GM19238 (cell line): ENCODE data around the gene MAGEF1.
"Not testable (repeated sequence)": the region's sequence is repeated elsewhere in the genome, so short reads cannot be mapped to it uniquely, and the experiment has no call there.

ENCODE experiments used
- DNase-seq: peaks from one replicate; pipeline ENCODE4 v3.0.0; 2011; ENCODE audit warnings: low spot score; ENCODE audit not compliant: insufficient read length

The MAGEF1 gene

DNA sequence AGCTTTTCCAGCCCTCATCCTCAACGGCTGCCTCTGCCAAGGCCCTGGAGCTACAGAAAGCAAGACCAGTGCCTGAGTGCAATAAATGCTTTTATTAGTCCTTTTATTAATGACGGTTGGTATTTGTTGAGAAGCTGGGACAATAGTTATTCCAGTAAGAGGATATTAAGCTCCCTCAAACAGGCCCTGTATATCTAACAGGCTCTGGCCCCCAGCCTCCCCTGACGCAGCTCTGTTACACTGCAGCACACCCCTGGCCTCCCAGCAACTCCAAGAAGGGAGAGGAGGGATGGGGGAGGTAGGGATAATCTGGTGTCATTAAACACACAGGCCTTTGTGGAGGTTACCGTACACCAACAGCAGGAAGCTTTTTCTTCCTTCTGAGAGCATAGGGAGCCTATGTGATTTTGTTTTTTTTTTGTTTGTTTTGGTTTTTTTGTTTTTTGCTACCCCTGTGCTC is 30.8 kb upstream of the MAGEF1 start:
- DNase-seq = no peak

DNA sequence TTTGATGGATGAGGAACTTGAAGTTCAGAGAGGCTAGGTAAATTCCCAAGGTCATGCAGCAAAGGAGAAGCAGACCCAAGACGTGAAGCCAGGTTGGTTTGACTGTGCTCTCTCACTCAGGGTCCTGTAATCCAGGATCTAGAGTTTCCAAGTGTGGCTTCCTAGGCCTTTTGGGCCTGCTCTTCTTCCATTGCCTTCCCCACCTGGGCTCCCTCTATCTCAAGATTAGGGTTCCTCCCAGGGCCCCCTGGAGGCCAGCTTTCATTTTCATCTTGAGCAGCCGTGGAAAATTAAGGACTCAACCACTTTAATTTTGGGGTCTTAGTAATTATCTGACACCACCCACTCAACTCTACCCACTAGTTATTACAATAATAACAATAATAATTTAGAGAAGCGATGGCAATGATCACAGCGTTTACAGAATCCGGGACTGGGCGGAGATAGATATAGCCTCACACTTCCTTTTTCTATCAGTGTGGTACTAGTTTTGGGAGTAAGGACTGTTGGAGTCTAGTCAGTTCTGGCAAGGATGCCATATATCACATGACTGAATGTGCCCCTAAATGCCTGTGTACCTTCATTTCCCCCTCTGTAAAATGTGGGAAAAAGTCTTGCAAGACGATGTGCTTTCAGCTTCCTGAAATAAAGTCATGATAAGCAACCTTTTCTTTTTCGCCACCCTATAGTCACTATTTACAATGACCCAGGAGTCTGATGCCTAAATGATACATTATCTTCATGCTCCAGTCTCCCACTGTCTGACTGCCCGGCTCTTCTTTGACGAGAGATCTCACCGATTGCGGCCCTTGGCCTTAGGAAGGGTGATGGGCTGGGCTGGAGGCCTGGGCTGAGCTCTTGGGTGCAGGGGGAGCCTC is 30.2 kb upstream of the MAGEF1 start:
- no peak for DNase-seq

DNA sequence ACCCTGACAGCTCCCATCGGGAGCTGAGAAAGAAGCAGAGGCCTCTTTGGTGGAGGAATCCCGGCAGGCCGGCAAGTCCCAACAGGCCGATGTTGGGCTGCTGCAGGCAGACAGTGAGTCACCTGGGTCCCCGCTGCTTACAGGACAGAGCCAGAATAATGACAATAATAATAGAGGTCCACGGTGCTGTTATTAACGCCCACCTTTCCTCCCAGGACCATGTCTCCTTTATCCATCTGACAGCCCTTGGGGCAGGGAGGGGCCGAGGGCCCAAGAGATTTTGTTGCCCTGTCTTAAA is 29.3 kb upstream of the MAGEF1 start:
- no peak for DNase-seq

DNA sequence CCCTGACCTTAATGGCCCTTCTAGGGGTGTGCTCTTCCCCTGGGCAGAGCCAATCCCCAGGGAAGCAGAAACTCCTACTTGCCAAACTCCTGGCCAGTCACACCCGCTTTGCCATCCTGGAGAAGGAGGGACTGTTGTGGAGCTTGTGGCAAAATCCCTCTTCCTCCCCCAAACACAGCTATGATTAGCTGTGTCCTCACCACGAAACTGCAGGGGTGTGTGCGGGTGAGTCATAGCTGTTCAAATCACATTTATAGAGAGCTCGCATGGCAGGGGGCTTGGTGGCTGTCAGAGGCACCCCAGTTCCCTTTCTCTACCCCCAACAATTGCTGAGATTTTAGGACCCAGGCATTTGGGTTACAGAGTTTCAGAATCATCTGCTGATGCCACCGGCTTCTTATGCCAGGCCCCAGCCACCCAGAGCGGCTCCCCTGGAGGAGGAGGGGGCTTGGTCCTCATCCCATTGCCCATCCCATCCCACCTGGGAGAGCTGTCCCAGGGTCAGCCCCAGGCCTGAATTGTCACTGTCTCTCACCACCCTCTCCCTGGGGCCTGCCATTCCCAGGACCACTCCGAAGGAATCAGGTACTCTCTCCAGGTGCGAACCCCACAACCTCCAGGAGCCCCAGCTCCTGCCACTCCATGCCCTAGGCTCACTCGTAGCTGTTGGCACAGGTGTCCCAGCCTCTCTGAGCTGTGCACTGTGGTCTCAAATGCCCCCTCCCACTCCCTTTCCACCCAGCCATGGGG is 28.8 kb upstream of the MAGEF1 start:
- no peak for DNase-seq

DNA sequence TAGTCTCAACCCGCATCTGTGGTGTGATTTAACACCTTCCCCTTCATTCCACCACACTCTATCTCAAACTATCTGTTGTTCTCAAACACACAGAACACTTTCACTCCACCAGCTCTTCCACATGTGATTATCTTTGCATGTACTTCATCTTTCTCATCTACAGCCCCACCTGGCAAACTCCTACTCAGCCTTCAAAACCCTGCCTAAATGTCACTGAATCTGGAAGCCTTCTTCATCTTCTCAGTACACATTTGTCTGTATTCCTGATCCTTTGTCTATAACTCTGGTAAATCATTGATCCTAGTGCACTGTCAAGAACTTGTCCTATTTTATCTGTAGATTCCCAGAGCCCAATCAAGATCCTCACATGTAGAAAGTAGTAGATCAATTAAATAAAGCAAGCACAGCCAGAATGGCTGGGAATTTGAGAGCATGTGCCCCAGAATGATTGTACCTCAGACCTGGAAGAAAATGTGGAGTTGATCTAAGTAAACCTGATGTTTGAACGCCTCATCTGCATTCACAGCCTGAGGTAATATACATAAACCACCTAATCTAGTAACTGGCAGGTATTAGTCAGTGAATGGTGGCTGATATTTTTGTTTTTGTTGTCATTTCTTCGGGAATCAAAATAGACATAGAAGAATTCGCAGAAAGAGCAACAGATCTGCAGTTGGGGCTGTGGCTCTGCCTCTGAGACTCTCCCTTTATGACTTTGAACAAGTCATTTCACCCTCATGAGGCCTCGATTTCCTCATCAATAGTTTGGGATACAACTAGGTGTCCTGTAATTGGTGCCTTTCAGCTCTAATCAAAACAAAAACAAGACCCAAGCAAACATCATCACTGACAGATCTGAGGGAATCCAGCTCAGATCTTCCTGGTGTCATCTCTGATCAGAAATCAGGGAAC is 28.0 kb upstream of the MAGEF1 start:
- no peak for DNase-seq

DNA sequence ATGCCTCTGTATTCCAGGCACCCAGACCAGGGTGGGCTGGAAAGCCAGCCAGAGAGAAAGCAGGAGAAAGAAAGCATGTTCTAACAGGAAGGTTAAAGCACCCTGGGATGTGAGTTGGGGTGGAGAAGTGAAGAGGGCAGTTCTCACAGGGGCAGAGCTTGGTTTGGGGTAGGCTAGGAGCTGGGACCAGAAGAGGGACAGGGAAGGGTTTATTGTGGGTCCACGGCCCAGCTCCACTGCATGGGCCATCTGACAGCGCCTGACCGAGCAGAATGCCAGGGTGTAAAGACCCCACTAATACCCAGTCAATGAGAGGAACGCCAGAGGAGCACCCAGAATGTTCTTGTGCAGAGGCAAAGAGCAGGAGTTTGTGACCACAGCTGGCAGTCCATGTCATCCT is 27.1 kb upstream of the MAGEF1 start:
- no peak for DNase-seq

DNA sequence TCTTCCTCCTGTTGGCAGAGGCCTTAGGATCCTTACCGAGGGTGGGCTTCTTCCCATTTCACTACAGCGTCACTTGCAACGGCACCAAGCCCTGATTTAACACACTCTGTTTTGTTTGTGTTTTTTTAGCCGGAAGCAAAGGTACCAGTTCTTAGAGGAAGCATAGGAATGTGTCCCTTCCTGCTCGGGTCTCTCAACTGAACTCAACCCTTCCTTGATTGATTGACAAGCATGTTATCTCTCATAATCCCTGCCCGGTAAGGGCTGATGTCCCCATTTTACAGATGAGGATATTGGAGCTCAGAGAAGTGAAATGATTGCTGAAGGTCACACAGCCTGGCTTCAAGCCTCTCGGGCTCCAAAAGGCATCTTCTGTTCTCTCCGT is 26.6 kb upstream of the MAGEF1 start:
- DNase-seq = no peak

DNA sequence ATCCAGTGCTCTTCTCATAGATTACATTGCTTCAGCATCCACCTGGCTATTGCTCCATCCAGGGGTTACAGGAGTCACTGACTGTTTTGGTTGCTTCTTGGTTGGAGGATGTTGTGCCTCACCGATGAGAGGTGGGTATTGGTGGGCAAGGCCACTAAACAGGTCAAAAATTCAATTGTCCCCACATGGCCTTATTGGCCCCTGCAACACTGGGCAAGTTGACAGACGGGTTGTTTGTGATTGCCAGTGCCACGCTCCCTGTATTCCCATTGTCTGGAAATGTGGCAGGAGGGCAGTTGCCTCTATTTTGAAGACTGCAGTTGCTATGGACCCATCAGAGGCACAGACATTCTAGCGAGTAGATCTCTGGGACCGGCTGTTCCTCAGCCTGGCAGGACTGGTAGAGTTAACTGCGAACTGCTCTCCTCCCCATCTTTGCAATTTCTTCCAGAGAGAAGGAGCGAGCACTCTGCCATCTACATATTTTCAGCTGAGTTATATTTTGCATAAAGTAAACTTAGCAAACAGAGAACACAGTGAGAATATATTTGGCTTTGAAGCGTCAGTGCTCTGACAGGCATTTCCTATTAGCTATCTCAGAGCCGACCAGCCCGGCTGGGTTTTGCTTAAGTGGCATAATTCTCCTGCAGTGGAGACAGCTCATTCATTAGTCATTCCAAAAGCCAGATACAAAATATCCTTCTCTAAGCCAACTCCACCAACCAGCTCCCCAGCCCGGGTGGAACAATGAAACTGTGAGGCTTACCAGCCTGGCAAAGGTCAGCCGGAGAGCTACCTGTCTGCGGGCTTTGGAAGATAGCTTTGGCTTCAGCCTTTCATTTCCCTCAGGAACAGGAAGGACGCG is 26.0 kb upstream of the MAGEF1 start:
- DNase-seq = no peak

DNA sequence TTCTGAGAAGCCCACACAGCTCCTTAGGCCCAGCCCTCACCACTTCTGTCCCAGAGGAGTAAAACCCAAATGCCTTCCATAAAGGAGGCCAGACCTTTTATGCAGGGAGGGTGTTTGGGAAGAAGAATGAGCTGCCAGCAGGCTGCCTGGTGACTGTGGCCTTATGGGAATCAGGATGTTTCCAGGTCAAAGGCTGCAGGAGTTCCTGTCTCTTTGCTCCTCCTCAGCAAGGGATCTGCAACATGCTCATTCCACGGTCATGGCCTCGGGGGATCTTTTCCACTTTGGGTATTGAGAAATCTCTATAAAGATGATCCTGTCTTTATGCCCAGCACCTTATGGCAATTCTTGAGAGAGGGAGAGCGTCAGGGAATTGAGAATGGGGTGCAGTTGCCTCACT is 25.2 kb upstream of the MAGEF1 start:
- no peak for DNase-seq

DNA sequence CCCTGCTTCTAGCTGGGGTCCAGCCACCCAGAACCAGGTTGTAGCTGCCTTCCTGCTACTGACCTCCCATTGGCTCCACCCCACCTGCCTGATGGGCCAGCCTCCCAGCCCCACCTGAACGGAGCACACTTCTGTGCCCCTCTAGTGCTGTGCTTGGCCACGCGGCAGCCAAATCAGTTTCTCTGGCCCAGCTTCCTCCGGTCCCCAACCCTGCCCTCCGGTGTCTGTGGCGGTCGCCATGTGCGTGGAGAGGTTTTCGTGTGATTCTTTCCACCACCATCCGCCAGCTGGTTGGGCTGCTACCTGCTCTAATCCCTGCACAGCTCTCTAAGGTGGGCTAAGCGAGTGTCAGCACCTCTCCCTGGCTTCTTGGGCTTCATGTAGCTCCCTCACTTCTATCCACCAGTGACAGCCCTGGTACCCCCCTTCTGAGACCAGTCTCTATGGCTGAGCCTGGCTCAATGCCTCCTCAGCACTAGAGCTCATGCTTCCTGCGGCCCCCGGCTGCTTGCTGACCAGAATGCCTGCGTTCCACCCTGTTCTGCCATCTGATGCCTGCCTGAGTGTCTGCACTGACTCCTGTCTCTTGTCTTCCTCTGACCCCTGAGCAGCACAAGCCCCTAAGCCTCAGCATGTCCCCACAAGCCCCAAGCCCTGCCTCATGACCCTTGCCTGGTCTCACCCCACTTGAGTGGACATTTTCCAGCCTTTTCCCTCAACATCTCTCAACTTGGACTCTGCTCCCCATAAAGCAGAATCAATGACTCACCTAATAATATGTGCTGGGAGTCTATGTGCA is 23.2 kb upstream of the MAGEF1 start:
- no peak for DNase-seq

DNA sequence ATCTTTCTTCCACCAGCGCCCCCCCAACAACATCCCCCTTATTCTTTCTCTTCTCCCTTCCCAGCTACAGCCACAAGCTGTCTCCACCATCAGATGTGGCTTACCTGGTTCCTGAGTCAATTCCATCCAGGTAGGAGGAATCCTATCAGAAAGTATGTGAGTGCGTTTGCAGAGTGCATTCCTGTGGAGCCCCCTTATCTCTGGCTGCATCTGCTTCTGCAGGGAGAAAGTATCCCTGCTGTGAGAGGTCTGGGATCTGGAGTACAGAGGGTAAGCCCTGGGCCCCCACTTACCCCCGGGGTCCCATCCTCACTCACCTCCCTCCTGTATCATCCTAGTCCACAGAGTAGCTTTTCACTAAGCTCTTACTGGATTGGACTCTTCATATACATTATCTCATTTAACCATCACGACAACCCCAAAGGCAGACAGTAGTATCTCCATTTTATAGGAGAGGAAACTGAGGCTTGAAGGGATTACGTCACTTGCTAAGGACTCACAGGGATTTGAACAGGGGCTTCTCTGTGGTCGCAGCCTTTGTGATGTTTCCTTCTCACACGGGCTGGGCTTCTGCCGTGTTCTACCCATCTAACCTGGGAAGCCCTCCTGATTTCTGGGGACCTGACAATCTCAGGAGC is 22.2 kb upstream of the MAGEF1 start:
- no peak for DNase-seq

DNA sequence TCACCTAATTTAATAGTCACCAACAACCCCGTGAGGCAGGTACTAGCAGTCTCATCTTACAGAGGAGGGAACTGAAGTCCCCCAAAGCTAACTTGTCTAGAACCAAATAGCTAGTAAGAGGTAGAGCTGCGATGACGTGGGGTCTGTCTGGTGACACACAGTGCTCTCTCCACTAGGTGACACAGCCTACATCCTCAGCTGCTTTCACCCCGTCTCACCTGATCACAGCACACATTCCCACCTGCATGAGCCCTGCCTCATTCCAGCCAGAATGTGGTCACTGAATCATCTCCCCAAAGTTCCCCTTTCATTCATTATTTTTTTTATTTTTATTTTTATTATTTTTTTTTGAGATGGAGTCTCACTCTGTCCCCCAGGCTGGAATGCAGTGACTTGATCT is 21.3 kb upstream of the MAGEF1 start:
- DNase-seq = no peak

DNA sequence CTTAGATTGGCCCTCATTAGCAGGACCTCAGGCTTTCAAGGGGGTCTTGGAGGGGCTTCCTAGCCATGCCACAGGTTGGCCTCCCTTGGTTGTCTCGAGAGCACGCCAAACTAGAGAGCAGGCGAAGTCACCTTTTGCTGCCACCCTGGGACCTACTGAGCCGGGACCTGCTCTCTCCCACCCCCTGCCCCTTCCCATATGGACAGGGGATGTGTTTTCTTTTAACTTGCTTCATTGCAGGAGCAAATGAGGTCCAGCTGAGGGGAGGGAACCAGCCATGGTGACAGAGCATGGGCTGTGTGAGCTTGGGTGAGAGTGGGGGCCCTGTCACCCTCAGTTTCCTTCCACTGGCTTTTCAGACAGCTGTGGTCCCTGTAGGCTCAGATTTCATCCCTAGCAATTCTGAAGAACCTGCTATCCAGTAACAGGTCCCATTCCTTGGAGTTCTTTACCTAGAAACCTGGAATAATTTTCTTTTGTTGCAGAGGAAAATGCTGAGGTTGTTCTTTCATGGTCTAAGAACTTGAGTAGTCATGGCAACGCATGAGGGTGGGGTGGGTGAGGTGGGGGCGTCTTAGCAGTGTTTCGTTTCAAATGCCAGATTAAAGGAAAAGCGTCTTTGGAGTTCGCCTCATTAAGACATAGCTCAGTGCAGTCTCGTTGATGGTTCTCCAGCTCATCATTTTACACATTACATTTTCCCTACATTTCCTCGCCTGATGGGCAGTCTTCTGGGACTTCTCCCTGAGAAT is 20.1 kb upstream of the MAGEF1 start:
- no peak for DNase-seq

DNA sequence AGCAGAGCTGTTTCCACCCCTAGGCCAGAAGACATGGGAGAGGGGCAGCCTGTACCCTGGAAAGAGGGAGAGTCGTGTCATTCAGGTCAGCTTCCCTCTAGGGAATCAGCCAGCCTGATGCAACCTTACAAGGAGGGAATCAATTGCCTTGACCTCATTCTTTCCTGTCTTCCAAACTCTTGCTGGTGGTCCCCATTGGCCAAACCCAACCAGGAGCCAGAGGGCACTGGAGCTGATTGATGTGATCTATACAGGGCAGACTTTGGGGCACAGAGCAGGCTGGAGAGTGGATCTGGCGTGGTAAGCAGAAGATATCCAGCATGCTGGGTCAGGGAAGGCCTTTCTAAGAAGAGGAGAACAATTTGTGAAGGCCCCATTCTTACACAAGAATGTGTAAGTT is 19.1 kb upstream of the MAGEF1 start:
- no peak for DNase-seq

DNA sequence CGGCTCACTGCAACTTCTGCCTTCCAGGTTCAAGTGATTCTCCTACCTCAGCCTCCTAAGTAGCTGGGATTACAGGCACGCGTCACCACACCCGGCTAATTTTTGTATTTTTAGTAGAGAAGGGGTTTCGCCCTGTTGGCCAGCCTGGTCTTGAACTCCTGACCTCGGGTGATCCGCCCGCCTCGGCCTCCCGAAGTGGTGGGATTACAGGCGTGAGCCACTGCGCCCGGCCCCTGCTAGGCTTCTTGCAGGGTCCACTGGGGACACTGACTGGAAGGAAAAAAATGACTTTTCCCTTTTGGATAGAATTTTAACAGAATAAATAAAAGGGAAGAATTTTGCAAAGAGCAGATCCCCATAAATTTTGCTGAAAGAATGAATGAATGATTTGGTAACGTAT is 17.3 kb upstream of the MAGEF1 start:
- not testable (repeated sequence) for DNase-seq

DNA sequence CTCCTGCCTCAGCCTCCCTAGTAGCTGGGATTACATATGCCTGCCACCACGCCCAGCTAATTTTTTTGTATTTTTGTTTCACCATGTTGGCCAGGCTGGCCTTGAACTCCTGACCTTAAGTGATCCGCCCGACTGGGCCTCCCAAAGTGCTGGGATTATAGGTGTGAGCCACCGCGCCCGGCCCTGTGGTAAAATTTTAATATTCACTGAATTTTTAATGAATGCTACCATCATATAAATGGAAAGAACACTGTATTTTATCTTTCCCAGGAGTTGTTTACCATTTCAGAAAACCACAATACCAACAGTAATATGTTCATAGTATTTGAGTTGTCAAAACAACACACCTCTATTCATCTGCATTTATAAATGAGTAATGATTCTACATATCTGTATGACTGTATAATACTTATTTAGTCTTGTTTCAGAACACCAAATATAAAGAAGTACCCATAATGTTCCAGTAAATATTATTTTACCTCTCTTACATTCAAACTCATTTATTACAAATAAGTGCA is 16.2 kb upstream of the MAGEF1 start:
- DNase-seq = no peak

DNA sequence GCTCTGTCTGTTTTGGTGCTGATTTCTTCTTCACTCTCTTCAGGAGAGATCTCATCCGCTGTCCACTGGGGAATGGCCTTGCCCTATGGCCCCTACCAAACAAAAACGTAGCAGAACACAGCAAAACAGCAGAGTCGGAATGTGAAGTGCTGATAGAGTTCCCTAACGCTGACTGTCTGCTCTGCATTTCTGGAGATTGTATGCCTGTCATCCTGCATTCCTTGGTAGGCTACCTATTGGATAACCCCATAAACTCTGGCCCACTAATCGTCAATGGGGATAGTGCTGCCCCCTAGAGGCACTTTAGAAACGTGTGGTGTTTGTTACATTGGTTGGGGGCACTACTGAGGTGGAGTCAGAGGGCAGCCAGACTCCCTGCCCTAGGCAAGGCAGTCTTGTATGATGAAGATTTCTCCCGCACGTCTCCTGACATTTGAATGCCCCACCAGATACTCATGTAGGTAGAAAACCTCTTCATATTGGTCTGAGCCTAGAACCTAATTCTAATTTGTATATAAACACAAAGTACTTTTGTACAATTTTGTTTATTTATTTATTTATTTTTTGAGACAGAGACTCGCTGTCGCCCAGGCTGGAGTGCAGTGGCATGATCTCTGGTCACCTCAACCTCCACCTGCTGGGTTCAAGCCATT is 15.6 kb upstream of the MAGEF1 start:
- peak; percentile 33 for DNase-seq

DNA sequence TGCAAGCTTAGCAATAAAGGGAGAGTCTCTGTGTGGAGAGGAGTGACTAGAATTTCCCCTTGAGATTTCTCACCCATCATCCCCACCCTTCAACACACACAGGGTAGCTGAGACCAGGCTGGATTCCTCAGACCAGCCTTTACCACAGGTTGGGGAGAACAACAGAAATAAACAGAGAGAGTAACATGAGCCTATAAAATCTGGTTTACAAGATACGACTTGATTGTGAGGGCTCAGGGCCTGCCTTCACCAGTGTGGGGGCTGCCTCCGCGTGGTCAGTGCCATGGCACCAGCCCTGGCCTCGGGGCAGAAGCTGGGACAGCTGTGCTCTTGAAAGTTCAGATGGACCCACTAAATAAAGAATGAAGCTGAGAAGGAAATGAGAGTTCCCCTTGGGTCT is 14.6 kb upstream of the MAGEF1 start:
- DNase-seq = no peak
